ENCODE results near the gene RNF13.

Gene RNF13

GRCh38 chr3:149898771-149899170 lies 85.8 kb downstream of the RNF13 start:
- no peaks in the 10 kb centered on the region for H3K9me3 ChIP-seq (ENCODE audit: control insufficient read depth, insufficient read depth, low read length)
- H3K9ac ChIP-seq (ENCODE audit: low read depth, low read length), result no peak overlapping the region
- no peak overlapping the region for H3K27ac ChIP-seq (ENCODE audit: low read depth, low read length)
- peaks cover 9% of the 10 kb centered on the region for H3K36me3 ChIP-seq (ENCODE audit: control insufficient read depth, insufficient read depth, low read length)
- no peaks in the 10 kb centered on the region for H3K27me3 ChIP-seq (ENCODE audit: control insufficient read depth, insufficient read depth, low read length)
- H3K4me3 ChIP-seq (ENCODE audit: low read depth, low read length), result no peak overlapping the region
- H3K4me1 ChIP-seq (ENCODE audit: control insufficient read depth, insufficient read depth, low read length), result peaks cover 8% of the 10 kb centered on the region; the same call in 1 of the 2 replicates

- peaks cover 9% of the 10 kb centered on the region for H3K36me3 ChIP-seq (ENCODE audit: control insufficient read depth, insufficient read depth, low read length)
- no peaks in the 10 kb centered on the region for H3K9me3 ChIP-seq (ENCODE audit: control insufficient read depth, insufficient read depth, low read length)
- no peaks in the 10 kb centered on the region for H3K27me3 ChIP-seq (ENCODE audit: control insufficient read depth, insufficient read depth, low read length)
- H3K4me1 ChIP-seq (ENCODE audit: control insufficient read depth, insufficient read depth, low read length), result peaks cover 1% of the 10 kb centered on the region; the same call in 1 of the 2 replicates
- H3K9ac ChIP-seq (ENCODE audit: low read depth, low read length), result no peak overlapping the region
- H3K27ac ChIP-seq (ENCODE audit: low read depth, low read length), result no peak overlapping the region
- H3K4me3 ChIP-seq (ENCODE audit: low read depth, low read length), result no peak overlapping the region
These were observed 87.3 kb downstream of the RNF13 start for GRCh38 chr3:149900322-149900721.

GRCh38 chr3:149901770-149902169 lies 88.8 kb downstream of the RNF13 start:
- Histone ChIP-seq H3K4me3 (ENCODE audit: low read depth, low read length) (no peak overlapping the region), H3K36me3 (ENCODE audit: control insufficient read depth, insufficient read depth, low read length) (peaks cover 5% of the 10 kb centered on the region; the same call in 1 of the 2 replicates), H3K27ac (ENCODE audit: low read depth, low read length) (no peak overlapping the region), H3K4me1 (ENCODE audit: control insufficient read depth, insufficient read depth, low read length) (no peaks in the 10 kb centered on the region), H3K27me3 (ENCODE audit: control insufficient read depth, insufficient read depth, low read length) (no peaks in the 10 kb centered on the region), H3K9me3 (ENCODE audit: control insufficient read depth, insufficient read depth, low read length) (no peaks in the 10 kb centered on the region), H3K9ac (ENCODE audit: low read depth, low read length) (no peak overlapping the region)

DNA sequence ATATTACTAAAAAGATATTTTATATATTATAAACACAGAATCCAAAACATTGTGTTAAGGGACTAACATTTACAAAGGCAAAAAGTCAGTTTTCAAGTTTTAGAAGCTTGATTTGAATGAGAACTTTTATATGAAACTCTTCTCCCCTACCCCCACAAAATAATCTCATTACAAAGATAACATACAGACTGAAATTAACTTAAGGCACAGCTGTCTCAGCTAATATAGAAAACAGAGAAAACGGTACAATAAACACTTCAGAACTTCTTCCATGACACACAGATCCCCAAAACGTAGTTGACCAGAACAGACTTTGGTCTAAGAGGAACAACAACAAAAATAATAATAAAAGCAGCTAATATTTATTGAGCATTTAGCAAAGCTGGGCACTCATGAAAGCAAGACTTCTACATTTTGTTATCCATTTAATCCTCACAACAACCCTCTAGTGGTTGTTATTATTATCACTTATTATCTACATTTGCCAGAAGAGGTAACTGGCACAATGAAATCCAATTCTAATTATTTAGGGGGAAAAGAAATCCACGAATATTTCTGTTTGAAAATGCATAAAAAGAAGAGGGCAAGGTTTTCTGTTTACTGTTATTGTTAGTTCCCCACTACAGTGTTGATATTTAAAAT lies 89.6 kb downstream of the RNF13 start:
- no peak overlapping the region for H3K27ac ChIP-seq (ENCODE audit: low read depth, low read length)
- H3K27me3 ChIP-seq (ENCODE audit: control insufficient read depth, insufficient read depth, low read length), result no peaks in the 10 kb centered on the region
- H3K9me3 ChIP-seq (ENCODE audit: control insufficient read depth, insufficient read depth, low read length), result no peaks in the 10 kb centered on the region
- H3K4me1 ChIP-seq (ENCODE audit: control insufficient read depth, insufficient read depth, low read length), result no peaks in the 10 kb centered on the region
- 0 out of 2 replicates have a peak, but pooled peaks cover 5% of the 10 kb centered on the region for H3K36me3 ChIP-seq (ENCODE audit: control insufficient read depth, insufficient read depth, low read length)
- no peak overlapping the region for H3K4me3 ChIP-seq (ENCODE audit: low read depth, low read length)
- H3K9ac ChIP-seq (ENCODE audit: low read depth, low read length), result no peak overlapping the region

GRCh38 chr3:149906036-149906435 lies 93.0 kb downstream of the RNF13 start:
- no peak overlapping the region for H3K27ac ChIP-seq (ENCODE audit: low read depth, low read length)
- H3K27me3 ChIP-seq (ENCODE audit: control insufficient read depth, insufficient read depth, low read length), result no peaks in the 10 kb centered on the region
- H3K4me3 ChIP-seq (ENCODE audit: low read depth, low read length), result no peak overlapping the region
- H3K9ac ChIP-seq (ENCODE audit: low read depth, low read length), result no peak overlapping the region
- no peaks in the 10 kb centered on the region for H3K9me3 ChIP-seq (ENCODE audit: control insufficient read depth, insufficient read depth, low read length)
- H3K36me3 ChIP-seq (ENCODE audit: control insufficient read depth, insufficient read depth, low read length), result no peaks in the 10 kb centered on the region
- H3K4me1 ChIP-seq (ENCODE audit: control insufficient read depth, insufficient read depth, low read length), result no peaks in the 10 kb centered on the region

GRCh38 chr3:149908424-149908957 lies 95.5 kb downstream of the RNF13 start:
- H3K9ac ChIP-seq (ENCODE audit: low read depth, low read length), result no peak overlapping the region
- H3K27ac ChIP-seq (ENCODE audit: low read depth, low read length), result no peak overlapping the region
- H3K9me3 ChIP-seq (ENCODE audit: control insufficient read depth, insufficient read depth, low read length), result no peaks in the 10 kb centered on the region
- H3K4me1 ChIP-seq (ENCODE audit: control insufficient read depth, insufficient read depth, low read length), result no peaks in the 10 kb centered on the region
- H3K36me3 ChIP-seq (ENCODE audit: control insufficient read depth, insufficient read depth, low read length), result no peaks in the 10 kb centered on the region; the same call in 1 of the 2 replicates
- no peak overlapping the region for H3K4me3 ChIP-seq (ENCODE audit: low read depth, low read length)
- H3K27me3 ChIP-seq (ENCODE audit: control insufficient read depth, insufficient read depth, low read length), result no peaks in the 10 kb centered on the region

- Histone ChIP-seq H3K27me3 (ENCODE audit: control insufficient read depth, insufficient read depth, low read length) (no peaks in the 10 kb centered on the region), H3K4me1 (ENCODE audit: control insufficient read depth, insufficient read depth, low read length) (no peaks in the 10 kb centered on the region), H3K4me3 (ENCODE audit: low read depth, low read length) (no peak overlapping the region), H3K9me3 (ENCODE audit: control insufficient read depth, insufficient read depth, low read length) (no peaks in the 10 kb centered on the region), H3K9ac (ENCODE audit: low read depth, low read length) (no peak overlapping the region), H3K36me3 (ENCODE audit: control insufficient read depth, insufficient read depth, low read length) (no peaks in the 10 kb centered on the region; the same call in 1 of the 2 replicates), H3K27ac (ENCODE audit: low read depth, low read length) (no peak overlapping the region)
These were observed 96.9 kb downstream of the RNF13 start for GRCh38 chr3:149909923-149910322.

- Histone ChIP-seq H3K4me1 (ENCODE audit: control insufficient read depth, insufficient read depth, low read length) (no peaks in the 10 kb centered on the region), H3K9ac (ENCODE audit: low read depth, low read length) (no peak overlapping the region), H3K4me3 (ENCODE audit: low read depth, low read length) (no peak overlapping the region), H3K27ac (ENCODE audit: low read depth, low read length) (no peak overlapping the region), H3K27me3 (ENCODE audit: control insufficient read depth, insufficient read depth, low read length) (no peaks in the 10 kb centered on the region), H3K36me3 (ENCODE audit: control insufficient read depth, insufficient read depth, low read length) (peaks cover 1% of the 10 kb centered on the region; the same call in 1 of the 2 replicates), H3K9me3 (ENCODE audit: control insufficient read depth, insufficient read depth, low read length) (no peaks in the 10 kb centered on the region)
These were observed 104.2 kb downstream of the RNF13 start for GRCh38 chr3:149917124-149917667.

DNA sequence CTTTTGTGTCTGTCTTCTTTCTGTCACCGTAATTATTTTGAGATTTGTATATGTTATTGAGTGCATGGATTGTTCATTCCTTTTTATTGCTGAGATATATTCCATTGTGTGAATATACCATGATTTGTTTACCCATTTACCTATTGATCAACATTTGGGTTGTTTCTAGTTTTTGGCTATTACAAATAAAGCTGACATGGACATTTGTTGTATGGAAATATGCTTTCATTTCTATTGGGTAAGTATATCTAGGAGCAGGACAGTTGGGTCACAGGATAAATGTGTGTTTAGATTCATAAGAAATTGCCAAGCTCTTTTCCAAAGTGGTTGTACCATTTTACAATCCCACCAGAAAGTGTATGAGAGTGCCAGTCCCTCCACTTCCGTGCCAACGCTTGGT lies 106.5 kb downstream of the RNF13 start:
- Histone ChIP-seq H3K4me3 (ENCODE audit: low read depth, low read length) (no peak overlapping the region), H3K4me1 (ENCODE audit: control insufficient read depth, insufficient read depth, low read length) (no peaks in the 10 kb centered on the region), H3K9ac (ENCODE audit: low read depth, low read length) (no peak overlapping the region), H3K27me3 (ENCODE audit: control insufficient read depth, insufficient read depth, low read length) (no peaks in the 10 kb centered on the region), H3K27ac (ENCODE audit: low read depth, low read length) (no peak overlapping the region), H3K36me3 (ENCODE audit: control insufficient read depth, insufficient read depth, low read length) (peaks cover 6% of the 10 kb centered on the region; the same call in 1 of the 2 replicates), H3K9me3 (ENCODE audit: control insufficient read depth, insufficient read depth, low read length) (no peaks in the 10 kb centered on the region)

DNA sequence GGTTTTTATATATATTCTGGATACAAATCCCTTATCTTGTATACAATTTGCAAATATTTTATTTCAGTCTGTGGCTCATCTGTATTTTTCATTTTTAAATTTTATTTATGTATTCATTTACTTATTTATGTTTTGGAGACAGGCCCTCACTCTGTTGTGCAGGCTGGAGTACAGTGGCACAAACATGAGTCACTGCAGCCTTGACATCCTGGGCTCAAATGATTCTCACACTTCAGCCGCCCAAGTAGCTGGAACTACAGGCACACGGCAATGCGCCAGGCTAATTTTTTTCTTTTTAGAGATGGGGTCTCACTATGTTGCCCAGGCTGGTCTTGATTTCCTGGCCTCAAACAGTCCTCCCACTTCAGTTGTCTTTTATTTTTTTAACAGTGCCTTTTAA lies 107.1 kb downstream of the RNF13 start:
- Histone ChIP-seq H3K4me3 (ENCODE audit: low read depth, low read length) (no peak overlapping the region), H3K4me1 (ENCODE audit: control insufficient read depth, insufficient read depth, low read length) (no peaks in the 10 kb centered on the region), H3K36me3 (ENCODE audit: control insufficient read depth, insufficient read depth, low read length) (peaks cover 6% of the 10 kb centered on the region; the same call in 1 of the 2 replicates), H3K9me3 (ENCODE audit: control insufficient read depth, insufficient read depth, low read length) (no peaks in the 10 kb centered on the region), H3K27ac (ENCODE audit: low read depth, low read length) (no peak overlapping the region), H3K9ac (ENCODE audit: low read depth, low read length) (no peak overlapping the region), H3K27me3 (ENCODE audit: control insufficient read depth, insufficient read depth, low read length) (no peaks in the 10 kb centered on the region)

GRCh38 chr3:149933008-149933407 lies 120.0 kb downstream of the RNF13 start:
- Histone ChIP-seq H3K36me3 (ENCODE audit: control insufficient read depth, insufficient read depth, low read length) (no peaks in the 10 kb centered on the region), H3K27me3 (ENCODE audit: control insufficient read depth, insufficient read depth, low read length) (no peaks in the 10 kb centered on the region), H3K4me3 (ENCODE audit: low read depth, low read length) (no peak overlapping the region), H3K9me3 (ENCODE audit: control insufficient read depth, insufficient read depth, low read length) (peaks cover 17% of the 10 kb centered on the region), H3K27ac (ENCODE audit: low read depth, low read length) (no peak overlapping the region), H3K4me1 (ENCODE audit: control insufficient read depth, insufficient read depth, low read length) (no peaks in the 10 kb centered on the region), H3K9ac (ENCODE audit: low read depth, low read length) (no peak overlapping the region)
